Measurements from ENCODE around the gene HCN2. TPM values are rescaled to one million over a fixed set of nuclear protein-coding genes. Genes with fewer than 3 reads are reported as not detected.

Gene HCN2
- total and polyA plus RNA-seq, 2 of the 13 experiments (the other 11 are each of a cell fraction or from before 2014, with no cell fraction given): 0.01 TPM; not detected in 1

DNA sequence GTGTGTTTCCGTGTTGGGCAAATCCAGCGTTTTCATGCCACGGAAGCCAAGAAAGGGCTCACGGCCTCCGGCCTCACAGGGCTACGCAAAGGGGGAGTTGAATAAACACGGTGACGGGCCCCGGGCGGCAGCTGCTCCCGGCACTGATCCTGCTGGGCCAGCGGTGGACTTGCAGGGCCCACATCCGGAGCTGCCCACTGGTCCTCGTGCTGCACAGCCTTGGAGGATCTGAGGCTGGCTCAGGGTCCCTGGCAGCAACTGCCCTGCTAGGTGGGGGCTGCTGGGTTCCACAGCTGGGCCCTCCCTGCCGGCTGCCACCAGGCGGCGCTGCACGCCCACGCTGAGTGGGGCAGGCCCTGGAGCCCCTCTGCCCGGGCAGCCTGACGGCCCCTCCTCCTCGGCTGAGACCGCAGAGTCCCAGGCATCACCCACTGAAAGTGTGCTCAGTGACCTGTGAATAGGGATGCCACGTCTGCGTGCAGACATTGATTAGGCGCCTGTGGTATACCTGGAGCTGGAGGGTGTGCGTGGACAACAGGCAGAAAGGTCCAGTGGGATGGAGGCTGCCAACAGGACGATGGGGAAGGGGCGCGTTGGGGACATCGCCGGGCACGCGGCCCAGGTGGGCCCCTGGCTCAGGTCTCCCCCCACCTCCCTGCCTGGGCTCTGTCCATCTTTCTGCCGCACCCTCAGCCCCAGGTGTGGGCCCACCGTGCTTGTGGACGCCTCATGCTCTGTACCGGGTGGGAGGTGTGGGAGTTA is 5.3 kb upstream of the HCN2 start:
- FAIRE-seq (no peak), DNase-seq (ENCODE audit: low spot score) (no peak), ATAC-seq (peak; percentile 61)
- in situ Hi-C loops (cut with HindIII; ENCODE audit: extremely low pct_ligation_motif_present, low pct_unique_long_range_greater_than_20kb) (loop anchor here (5.0 to 10.0 kb wide), 2 partner anchors 32 to 150 kb away; no protein-coding TSS in a partner anchor), intact Hi-C loops (cut with micrococcal nuclease; ENCODE audit: unreplicated experiment) (loop anchor here (10.0 kb wide), 1 partner anchor 80 kb away; the partner anchor contains the start of gene RNF126)
- CTCF ChIA-PET (ENCODE audit: low intra/inter-chr PET ratio, low total read pairs): interaction anchor here (1.2 to 2.4 kb wide), 3 partner anchors 21 to 80 kb away, joined by 3 to 9 read pairs (median 4); no protein-coding TSS in a partner anchor
- 33% methylated on average over 18 of the region's 38 CpGs for WGBS (ENCODE audit: low lambda C conversion rate)
- H3K36me3 ChIP-seq (replicated peaks in 1 of 2; ENCODE audit: control insufficient read depth in 1 of 2, insufficient read depth in 2 of 2, low read length in 2 of 2): peaks cover 19 to 28% of the 10 kb centered on the region in 2 experiments; a peak in 4 of 5 replicates
- H3K4me3 ChIP-seq (replicated peaks in 1 of 3; ENCODE audit: insufficient read depth in 1 of 3, low read depth in 2 of 3, low read length in 3 of 3): no peak overlapping the region
- H3K79me2 ChIP-seq (ENCODE audit: insufficient read depth, low read length): peaks cover 6% of the 10 kb centered on the region
- H2AFZ ChIP-seq (ENCODE audit: low read length): no peak overlapping the region
- no peak overlapping the region for H3K27ac ChIP-seq (ENCODE audit: extremely low read length, insufficient read depth, low read length)
- peaks cover 56% of the 10 kb centered on the region for H4K20me1 ChIP-seq (ENCODE audit: insufficient read depth, low read length)
- H3K9ac ChIP-seq (ENCODE audit: insufficient read depth, low read depth, low read length): no peak overlapping the region
- no peak overlapping the region for H3K4me2 ChIP-seq (ENCODE audit: low read depth, low read length)
- H3K9me3 ChIP-seq (ENCODE audit: low read length): no peaks in the 10 kb centered on the region
- no TSS peak for BruUV-seq (replicated peaks)
- POLR2A ChIA-PET: interaction anchor here (1.2 to 3.9 kb wide), 3 partner anchors 10 to 28 kb away, joined by 7 to 16 read pairs (median 11); partner anchors contain the start of gene BSG
- peaks cover 35% of the 10 kb centered on the region for H3K4me1 ChIP-seq (ENCODE audit: insufficient read depth, low read length)
- peaks cover 5 to 20% of the 10 kb centered on the region in 2 experiments for H3K27me3 ChIP-seq (ENCODE audit: control insufficient read depth in 1 of 2, insufficient read depth in 2 of 2, low read length in 2 of 2)
- TF ChIP-seq SOX13 (IDR thresholded peaks at IDR 0.05) (no peak), SOX13 (CRISPR knock-in tag; conservative IDR thresholded peaks at IDR 0.05 in 1 of 2, IDR thresholded peaks at IDR 0.05 in 1 of 2) (peak in 1 of 2 experiments; percentile 24; a peak in 1 of 4 replicates), TMF1 (CRISPR knock-in tag; IDR thresholded peaks at IDR 0.05; ENCODE audit: low read depth) (0 out of 2 replicates have a peak, but pooled peaks have one; percentile 22), ETV5 (CRISPR knock-in tag; IDR thresholded peaks at IDR 0.05; ENCODE audit: borderline replicate concordance) (peak; percentile 30; the same call in 1 of the 2 replicates), ZNF607 (CRISPR knock-in tag; IDR thresholded peaks at IDR 0.05; ENCODE audit: borderline replicate concordance) (peak; percentile 86), ZKSCAN5 (CRISPR knock-in tag; IDR thresholded peaks at IDR 0.05) (no peak), SOX5 (CRISPR knock-in tag; IDR thresholded peaks at IDR 0.05; ENCODE audit: borderline replicate concordance) (peak; percentile 49; the same call in 1 of the 2 replicates), GTF2F1 (IDR thresholded peaks at IDR 0.05; ENCODE audit: low read length) (no peak), BORCS8-MEF2B (CRISPR knock-in tag; IDR thresholded peaks at IDR 0.05) (peak; percentile 57; the same call in 1 of the 2 replicates), POGZ (CRISPR knock-in tag; IDR thresholded peaks at IDR 0.05) (peak; percentile 53), ATF7-NPFF (CRISPR knock-in tag; IDR thresholded peaks at IDR 0.05; ENCODE audit: low read depth) (0 out of 2 replicates have a peak, but pooled peaks have one; percentile 24), ZNF629 (CRISPR knock-in tag; conservative IDR thresholded peaks at IDR 0.05) (no peak; the same call in 1 of the 2 replicates), NCOA5 (CRISPR knock-in tag; IDR thresholded peaks at IDR 0.05) (peak; percentile 74), CREM (IDR thresholded peaks at IDR 0.05) (no peak), CREM (CRISPR knock-in tag; IDR thresholded peaks at IDR 0.05) (0 out of 2 replicates have a peak, but pooled peaks have one; percentile 22)
- TF ChIP-seq, protein P1, sequence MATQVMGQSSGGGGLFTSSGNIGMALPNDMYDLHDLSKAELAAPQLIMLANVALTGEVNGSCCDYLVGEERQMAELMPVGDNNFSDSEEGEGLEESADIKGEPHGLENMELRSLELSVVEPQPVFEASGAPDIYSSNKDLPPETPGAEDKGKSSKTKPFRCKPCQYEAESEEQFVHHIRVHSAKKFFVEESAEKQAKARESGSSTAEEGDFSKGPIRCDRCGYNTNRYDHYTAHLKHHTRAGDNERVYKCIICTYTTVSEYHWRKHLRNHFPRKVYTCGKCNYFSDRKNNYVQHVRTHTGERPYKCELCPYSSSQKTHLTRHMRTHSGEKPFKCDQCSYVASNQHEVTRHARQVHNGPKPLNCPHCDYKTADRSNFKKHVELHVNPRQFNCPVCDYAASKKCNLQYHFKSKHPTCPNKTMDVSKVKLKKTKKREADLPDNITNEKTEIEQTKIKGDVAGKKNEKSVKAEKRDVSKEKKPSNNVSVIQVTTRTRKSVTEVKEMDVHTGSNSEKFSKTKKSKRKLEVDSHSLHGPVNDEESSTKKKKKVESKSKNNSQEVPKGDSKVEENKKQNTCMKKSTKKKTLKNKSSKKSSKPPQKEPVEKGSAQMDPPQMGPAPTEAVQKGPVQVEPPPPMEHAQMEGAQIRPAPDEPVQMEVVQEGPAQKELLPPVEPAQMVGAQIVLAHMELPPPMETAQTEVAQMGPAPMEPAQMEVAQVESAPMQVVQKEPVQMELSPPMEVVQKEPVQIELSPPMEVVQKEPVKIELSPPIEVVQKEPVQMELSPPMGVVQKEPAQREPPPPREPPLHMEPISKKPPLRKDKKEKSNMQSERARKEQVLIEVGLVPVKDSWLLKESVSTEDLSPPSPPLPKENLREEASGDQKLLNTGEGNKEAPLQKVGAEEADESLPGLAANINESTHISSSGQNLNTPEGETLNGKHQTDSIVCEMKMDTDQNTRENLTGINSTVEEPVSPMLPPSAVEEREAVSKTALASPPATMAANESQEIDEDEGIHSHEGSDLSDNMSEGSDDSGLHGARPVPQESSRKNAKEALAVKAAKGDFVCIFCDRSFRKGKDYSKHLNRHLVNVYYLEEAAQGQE (IDR thresholded peaks at IDR 0.05; ENCODE audit: borderline replicate concordance in 1 of 2, low read depth in 1 of 2, low read length in 2 of 2): 0 out of 4 replicates have a peak, but pooled peaks of 1 of the 2 experiments have one; percentile 12
- TF ChIP-seq, protein P2, sequence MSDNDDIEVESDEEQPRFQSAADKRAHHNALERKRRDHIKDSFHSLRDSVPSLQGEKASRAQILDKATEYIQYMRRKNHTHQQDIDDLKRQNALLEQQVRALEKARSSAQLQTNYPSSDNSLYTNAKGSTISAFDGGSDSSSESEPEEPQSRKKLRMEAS (IDR thresholded peaks at IDR 0.05): 0 out of 2 replicates have a peak, but pooled peaks have one; percentile 30
- TF ChIP-seq, protein P3, sequence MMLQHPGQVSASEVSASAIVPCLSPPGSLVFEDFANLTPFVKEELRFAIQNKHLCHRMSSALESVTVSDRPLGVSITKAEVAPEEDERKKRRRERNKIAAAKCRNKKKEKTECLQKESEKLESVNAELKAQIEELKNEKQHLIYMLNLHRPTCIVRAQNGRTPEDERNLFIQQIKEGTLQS (CRISPR knock-in tag; IDR thresholded peaks at IDR 0.05): 0 out of 2 replicates have a peak, but pooled peaks have one; percentile 24

Measured in HepG2 (cell line).